ENCODE measurements around the gene ACSF3.

The ACSF3 gene

DNA sequence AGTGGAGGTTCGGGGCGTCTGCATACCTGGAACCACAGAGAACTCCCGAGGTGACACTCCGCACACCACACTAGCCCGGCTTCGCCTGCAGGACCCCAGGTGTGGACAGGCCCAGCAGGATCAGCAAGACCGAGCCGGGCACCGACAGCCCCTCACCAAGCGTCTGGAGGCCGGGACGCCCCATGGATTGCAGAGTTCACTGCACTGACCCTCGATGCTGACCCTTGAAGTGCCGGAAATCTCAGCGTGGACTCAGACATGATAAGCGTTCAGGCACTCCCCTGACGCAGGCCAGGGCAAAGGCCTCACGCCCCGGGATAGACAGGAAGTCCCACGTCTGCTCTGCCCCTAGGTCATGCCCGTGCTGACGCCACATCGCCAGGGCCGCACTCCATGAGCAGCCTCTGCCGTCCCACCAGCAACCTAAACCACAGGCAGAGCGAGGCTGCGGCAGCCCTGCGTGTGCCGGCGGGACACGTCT lies 26.0 kb downstream of the ACSF3 start:
- DNase-seq (ENCODE audit: low read depth), result no peak
- no peak for TF ChIP-seq MYC (IDR thresholded peaks at IDR 0.05; ENCODE audit: low read depth, low read length)
- TF ChIP-seq, protein P1, sequence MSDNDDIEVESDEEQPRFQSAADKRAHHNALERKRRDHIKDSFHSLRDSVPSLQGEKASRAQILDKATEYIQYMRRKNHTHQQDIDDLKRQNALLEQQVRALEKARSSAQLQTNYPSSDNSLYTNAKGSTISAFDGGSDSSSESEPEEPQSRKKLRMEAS (IDR thresholded peaks at IDR 0.05; ENCODE audit: low read depth, low read length), result no peak
- TF ChIP-seq, protein P2, sequence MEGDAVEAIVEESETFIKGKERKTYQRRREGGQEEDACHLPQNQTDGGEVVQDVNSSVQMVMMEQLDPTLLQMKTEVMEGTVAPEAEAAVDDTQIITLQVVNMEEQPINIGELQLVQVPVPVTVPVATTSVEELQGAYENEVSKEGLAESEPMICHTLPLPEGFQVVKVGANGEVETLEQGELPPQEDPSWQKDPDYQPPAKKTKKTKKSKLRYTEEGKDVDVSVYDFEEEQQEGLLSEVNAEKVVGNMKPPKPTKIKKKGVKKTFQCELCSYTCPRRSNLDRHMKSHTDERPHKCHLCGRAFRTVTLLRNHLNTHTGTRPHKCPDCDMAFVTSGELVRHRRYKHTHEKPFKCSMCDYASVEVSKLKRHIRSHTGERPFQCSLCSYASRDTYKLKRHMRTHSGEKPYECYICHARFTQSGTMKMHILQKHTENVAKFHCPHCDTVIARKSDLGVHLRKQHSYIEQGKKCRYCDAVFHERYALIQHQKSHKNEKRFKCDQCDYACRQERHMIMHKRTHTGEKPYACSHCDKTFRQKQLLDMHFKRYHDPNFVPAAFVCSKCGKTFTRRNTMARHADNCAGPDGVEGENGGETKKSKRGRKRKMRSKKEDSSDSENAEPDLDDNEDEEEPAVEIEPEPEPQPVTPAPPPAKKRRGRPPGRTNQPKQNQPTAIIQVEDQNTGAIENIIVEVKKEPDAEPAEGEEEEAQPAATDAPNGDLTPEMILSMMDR (IDR thresholded peaks at IDR 0.05; ENCODE audit: low read depth, low read length), result no peak
- TF ChIP-seq POLR2A (IDR thresholded peaks at IDR 0.05; ENCODE audit: extremely low read depth, insufficient read length), result no peak
- H3K4me3 ChIP-seq (ENCODE audit: low read depth, low read length), result no peak overlapping the region

DNA sequence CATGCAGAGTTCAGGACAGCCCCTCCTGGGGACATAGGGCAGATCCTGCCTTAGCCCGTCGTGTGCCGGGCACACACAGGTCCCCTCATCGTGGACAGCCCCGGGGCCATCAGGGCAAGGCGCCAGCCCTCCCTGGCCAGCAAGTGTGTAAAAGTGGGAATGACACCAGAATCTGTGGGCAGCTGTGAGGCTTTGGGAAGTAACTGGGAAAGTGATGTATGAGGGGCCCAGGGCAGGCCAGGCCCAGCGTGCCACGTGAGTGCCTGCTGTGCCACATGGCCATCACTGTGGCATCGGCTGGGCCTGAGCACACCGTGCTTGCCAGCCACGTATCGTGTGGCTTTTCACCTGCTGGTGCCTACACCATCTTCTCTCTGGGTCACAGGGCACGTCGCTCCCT lies 26.6 kb downstream of the ACSF3 start:
- no peak overlapping the region for H3K4me3 ChIP-seq (ENCODE audit: low read depth, low read length)
- DNase-seq (ENCODE audit: low read depth), result no peak
- TF ChIP-seq, protein P1 (IDR thresholded peaks at IDR 0.05; ENCODE audit: low read depth, low read length), result no peak
- TF ChIP-seq MYC (IDR thresholded peaks at IDR 0.05; ENCODE audit: low read depth, low read length) (no peak), POLR2A (IDR thresholded peaks at IDR 0.05; ENCODE audit: extremely low read depth, insufficient read length) (no peak)
- TF ChIP-seq, protein P2 (IDR thresholded peaks at IDR 0.05; ENCODE audit: low read depth, low read length), result no peak

DNA sequence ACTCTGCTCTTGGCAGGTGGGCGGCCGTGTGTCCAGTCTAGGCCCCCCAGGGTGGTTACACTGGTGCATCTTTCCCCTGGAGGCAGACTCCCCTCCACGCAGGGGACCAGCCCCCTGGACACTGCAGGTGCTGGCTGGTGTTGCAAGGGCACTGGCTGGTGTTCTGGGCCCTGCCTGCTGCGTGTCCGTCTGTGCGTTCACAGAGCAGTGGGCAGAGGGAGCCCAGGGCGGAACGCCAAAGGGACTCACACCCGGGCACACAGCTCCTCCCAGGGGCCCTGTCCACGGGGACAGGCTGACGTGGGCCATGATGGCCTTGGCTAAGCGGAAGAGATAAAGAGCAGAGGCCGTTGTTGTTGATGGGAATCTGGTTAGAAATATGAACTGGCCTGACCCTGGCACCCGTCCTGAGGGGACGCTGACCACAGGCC lies 27.3 kb downstream of the ACSF3 start:
- TF ChIP-seq POLR2A (IDR thresholded peaks at IDR 0.05; ENCODE audit: extremely low read depth, insufficient read length), result no peak
- no peak for TF ChIP-seq MYC (IDR thresholded peaks at IDR 0.05; ENCODE audit: low read depth, low read length)
- TF ChIP-seq, protein P1 (IDR thresholded peaks at IDR 0.05; ENCODE audit: low read depth, low read length), result no peak
- TF ChIP-seq, protein P2 (IDR thresholded peaks at IDR 0.05; ENCODE audit: low read depth, low read length), result no peak
- no peak for DNase-seq (ENCODE audit: low read depth)
- H3K4me3 ChIP-seq (ENCODE audit: low read depth, low read length), result no peak overlapping the region

DNA sequence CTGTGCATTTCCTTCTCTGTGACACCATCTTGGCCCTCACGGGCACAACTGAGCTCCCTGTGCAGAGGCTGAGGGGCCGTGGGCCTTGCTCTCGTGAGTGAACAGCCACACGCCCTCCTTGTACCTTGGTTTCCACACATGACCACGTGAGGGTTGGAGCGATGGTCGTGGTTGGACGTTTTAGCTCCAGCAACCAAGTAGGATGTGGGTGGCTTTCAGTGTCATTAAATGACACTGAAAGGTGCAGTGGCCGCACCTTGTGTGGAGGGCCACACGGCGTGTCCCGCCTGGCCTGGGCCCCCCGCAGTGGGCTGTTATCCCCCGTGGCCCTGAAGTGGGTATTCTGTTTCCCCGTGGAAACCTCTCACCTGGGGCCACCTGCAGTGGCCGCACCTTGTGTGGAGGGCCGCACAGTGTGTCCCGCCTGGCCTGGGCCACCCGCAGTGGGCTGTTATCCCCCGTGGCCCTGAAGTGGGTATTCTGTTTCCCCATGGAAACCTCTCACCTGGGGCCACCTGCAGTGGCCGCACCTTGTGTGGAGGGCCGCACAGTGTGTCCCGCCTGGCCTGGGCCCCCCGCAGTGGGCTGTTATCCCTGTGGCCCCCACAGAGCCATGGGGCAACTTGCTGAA lies 28.2 kb downstream of the ACSF3 start:
- no peak for TF ChIP-seq MYC (IDR thresholded peaks at IDR 0.05; ENCODE audit: low read depth, low read length)
- TF ChIP-seq, protein P2 (IDR thresholded peaks at IDR 0.05; ENCODE audit: low read depth, low read length), result no peak
- TF ChIP-seq, protein P1 (IDR thresholded peaks at IDR 0.05; ENCODE audit: low read depth, low read length), result no peak
- no peak for TF ChIP-seq POLR2A (IDR thresholded peaks at IDR 0.05; ENCODE audit: extremely low read depth, insufficient read length)
- DNase-seq (ENCODE audit: low read depth), result no peak
- no peak overlapping the region for H3K4me3 ChIP-seq (ENCODE audit: low read depth, low read length)

DNA sequence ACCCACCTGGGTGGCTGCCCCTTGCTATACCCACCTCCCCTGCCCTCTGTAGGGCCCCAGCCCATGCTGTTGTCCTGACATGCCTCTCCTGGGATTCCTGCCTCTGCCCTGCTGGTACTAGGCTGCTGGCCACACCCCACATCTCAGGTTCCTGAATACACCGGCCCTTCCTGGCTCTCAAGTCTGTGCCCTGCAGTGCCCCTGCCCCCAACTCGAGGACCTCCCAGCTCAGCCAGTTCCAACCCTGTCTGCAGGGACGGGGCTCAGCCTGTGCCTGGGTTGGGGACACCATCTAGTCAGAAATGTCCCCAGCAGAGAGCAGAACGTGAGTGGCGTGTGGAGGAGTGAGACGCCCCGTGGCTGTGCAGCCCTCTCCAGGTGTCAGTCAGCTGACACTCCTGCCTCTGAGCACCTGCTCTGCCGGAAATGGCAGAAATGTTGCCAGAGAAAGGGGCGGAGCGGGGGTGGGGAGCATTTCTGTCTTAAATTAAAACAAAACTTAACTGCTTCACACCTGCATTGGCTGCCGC lies 28.7 kb downstream of the ACSF3 start:
- no peak overlapping the region for H3K4me3 ChIP-seq (ENCODE audit: low read depth, low read length)
- TF ChIP-seq MYC (IDR thresholded peaks at IDR 0.05; ENCODE audit: low read depth, low read length) (no peak), POLR2A (IDR thresholded peaks at IDR 0.05; ENCODE audit: extremely low read depth, insufficient read length) (no peak)
- TF ChIP-seq, protein P1 (IDR thresholded peaks at IDR 0.05; ENCODE audit: low read depth, low read length), result no peak
- DNase-seq (ENCODE audit: low read depth), result no peak
